Measurements from ENCODE around the gene CDKAL1. TPM values are rescaled to one million over a fixed set of nuclear protein-coding genes. Genes with fewer than 3 reads are reported as not detected.

CDKAL1 gene
- total RNA-seq, 1 donor from 2014 or later: 11.3 TPM

DNA sequence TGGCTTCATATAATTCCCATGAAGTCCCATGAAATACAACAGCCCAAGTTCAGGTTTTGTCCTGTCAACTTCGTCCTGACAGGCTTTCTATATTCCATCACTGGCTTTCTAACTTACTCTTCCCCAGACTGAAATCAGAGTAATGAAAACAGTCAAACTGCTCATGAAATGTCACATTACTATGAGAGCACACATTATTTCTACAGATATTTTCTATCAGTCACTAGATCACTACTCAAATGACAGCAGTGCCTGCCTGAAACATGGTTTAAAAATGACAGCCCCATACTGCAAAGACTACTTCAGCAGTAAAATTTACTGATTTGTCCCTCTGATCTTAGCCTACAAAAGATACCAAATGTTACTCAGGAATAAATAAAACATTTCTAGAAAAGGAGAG lies 616.4 kb downstream of the CDKAL1 start:
- Histone ChIP-seq H3K27me3 (no peaks in the 10 kb centered on the region), H3K9me3 (no peaks in the 10 kb centered on the region), H3K4me3 (no peak overlapping the region), H3K36me3 (no peaks in the 10 kb centered on the region), H3K4me1 (peaks cover 8% of the 10 kb centered on the region), H3K27ac (no peak overlapping the region)
- no peak for DNase-seq (ENCODE audit: extremely low spot score in 2 of 2)
- intact Hi-C loops (cut with DNase I): no loop called here
- TF ChIP-seq POLR2A (IDR thresholded peaks at IDR 0.05): no peak
- TF ChIP-seq POLR2AphosphoS5 (IDR thresholded peaks at IDR 0.05; ENCODE audit: insufficient read depth in 1 of 2, low read depth in 1 of 2): no peak

DNA sequence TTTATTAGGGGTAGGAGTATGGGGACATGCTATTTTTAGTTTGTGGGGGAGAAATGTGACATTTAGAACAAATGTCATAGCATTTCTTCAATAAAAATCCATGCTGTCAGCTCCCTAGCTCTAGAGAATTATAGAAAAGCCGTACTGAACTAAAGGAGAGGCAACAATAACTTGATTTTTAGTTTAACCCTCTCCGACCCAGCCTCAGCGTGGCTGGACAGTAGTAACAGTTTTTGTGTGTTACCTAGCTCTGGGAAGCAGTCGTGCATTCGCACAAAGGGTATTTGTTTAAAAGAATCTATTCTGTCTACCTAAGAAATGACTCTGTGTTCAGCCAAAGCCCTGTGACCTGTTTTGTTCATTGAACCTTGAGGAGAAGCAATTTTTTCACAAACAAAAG lies 616.9 kb downstream of the CDKAL1 start:
- no peak for TF ChIP-seq POLR2AphosphoS5 (IDR thresholded peaks at IDR 0.05; ENCODE audit: insufficient read depth in 1 of 2, low read depth in 1 of 2)
- TF ChIP-seq, protein P1, sequence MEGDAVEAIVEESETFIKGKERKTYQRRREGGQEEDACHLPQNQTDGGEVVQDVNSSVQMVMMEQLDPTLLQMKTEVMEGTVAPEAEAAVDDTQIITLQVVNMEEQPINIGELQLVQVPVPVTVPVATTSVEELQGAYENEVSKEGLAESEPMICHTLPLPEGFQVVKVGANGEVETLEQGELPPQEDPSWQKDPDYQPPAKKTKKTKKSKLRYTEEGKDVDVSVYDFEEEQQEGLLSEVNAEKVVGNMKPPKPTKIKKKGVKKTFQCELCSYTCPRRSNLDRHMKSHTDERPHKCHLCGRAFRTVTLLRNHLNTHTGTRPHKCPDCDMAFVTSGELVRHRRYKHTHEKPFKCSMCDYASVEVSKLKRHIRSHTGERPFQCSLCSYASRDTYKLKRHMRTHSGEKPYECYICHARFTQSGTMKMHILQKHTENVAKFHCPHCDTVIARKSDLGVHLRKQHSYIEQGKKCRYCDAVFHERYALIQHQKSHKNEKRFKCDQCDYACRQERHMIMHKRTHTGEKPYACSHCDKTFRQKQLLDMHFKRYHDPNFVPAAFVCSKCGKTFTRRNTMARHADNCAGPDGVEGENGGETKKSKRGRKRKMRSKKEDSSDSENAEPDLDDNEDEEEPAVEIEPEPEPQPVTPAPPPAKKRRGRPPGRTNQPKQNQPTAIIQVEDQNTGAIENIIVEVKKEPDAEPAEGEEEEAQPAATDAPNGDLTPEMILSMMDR (IDR thresholded peaks at IDR 0.05): no peak
- TF ChIP-seq POLR2A (IDR thresholded peaks at IDR 0.05): no peak
- DNase-seq (ENCODE audit: extremely low spot score in 2 of 2): no peak
- Histone ChIP-seq H3K36me3 (no peaks in the 10 kb centered on the region), H3K4me1 (peaks cover 8% of the 10 kb centered on the region), H3K27me3 (no peaks in the 10 kb centered on the region), H3K27ac (no peak overlapping the region), H3K4me3 (no peak overlapping the region), H3K9me3 (no peaks in the 10 kb centered on the region)
- intact Hi-C loops (cut with DNase I): no loop called here

DNA sequence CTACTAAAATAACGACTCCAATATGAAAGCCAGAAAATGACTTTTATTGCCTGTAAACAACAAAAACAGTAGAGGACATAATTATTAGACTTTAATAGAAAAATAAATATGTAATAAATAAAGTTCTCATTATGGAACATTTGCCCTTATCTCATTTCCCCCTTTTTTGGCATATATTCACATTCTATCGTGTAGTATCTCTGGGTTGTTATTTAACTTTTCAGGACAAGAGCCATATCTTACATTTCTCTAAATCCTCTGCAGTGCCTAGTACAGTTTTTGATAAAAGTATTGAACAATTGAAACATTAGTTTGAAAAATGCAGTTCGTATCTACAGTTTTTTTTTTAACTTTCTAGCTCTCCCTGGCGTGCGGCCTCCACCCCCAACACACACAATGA lies 617.3 kb downstream of the CDKAL1 start:
- Histone ChIP-seq H3K27me3 (no peaks in the 10 kb centered on the region), H3K36me3 (no peaks in the 10 kb centered on the region), H3K27ac (no peak overlapping the region), H3K4me3 (no peak overlapping the region), H3K9me3 (no peaks in the 10 kb centered on the region), H3K4me1 (peaks cover 8% of the 10 kb centered on the region)
- no peak for DNase-seq (ENCODE audit: extremely low spot score in 2 of 2)
- intact Hi-C loops (cut with DNase I): no loop called here
- TF ChIP-seq, protein P1 (IDR thresholded peaks at IDR 0.05): no peak
- no peak for TF ChIP-seq POLR2AphosphoS5 (IDR thresholded peaks at IDR 0.05; ENCODE audit: insufficient read depth in 1 of 2, low read depth in 1 of 2)

DNA sequence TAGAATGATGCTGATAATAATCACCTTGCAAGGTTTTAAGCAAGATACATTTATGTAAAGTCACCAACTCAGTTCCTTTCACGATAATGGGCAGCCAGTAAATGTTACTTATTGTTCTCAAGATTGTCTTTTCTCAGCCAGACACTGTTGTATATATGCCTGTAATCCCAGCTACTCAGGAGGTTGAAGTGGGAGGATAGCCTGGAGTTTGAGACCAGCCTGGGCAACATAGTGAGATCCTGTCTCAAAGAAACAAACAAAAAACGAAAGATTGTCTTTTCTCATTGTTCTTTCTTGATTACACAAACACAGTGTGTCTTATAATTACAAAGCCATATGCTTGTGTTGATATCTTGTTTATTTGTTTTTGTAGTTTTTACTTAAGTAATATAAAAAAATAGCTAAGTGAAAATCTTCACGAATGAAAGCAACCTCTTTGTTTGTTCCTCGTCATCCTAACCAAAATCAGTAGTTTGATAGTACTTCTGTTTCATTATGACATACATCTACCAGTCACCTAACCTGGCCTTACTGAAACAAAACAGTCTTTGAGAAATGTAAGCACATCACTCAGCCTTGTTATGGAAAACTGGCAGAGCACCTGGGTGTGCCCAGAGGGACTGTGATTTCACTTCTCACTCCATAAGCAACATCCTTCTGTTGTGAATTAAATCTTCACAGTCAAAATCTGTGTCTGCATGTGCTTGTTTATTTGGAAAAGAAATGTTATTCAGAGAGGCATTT lies 623.1 kb downstream of the CDKAL1 start:
- no peaks in the 10 kb centered on the region for H3K36me3 ChIP-seq
- DNase-seq (ENCODE audit: extremely low spot score in 2 of 2): no peak
- intact Hi-C loops (cut with DNase I): no loop called here
- no peak for TF ChIP-seq POLR2AphosphoS5 (IDR thresholded peaks at IDR 0.05; ENCODE audit: insufficient read depth in 1 of 2, low read depth in 1 of 2)
- TF ChIP-seq, protein P1 (IDR thresholded peaks at IDR 0.05): no peak
- TF ChIP-seq POLR2A (IDR thresholded peaks at IDR 0.05): no peak
- H3K27ac ChIP-seq: no peak overlapping the region
- no peaks in the 10 kb centered on the region for H3K4me1 ChIP-seq
- no peaks in the 10 kb centered on the region for H3K9me3 ChIP-seq
- no peaks in the 10 kb centered on the region for H3K27me3 ChIP-seq
- no peak overlapping the region for H3K4me3 ChIP-seq

DNA sequence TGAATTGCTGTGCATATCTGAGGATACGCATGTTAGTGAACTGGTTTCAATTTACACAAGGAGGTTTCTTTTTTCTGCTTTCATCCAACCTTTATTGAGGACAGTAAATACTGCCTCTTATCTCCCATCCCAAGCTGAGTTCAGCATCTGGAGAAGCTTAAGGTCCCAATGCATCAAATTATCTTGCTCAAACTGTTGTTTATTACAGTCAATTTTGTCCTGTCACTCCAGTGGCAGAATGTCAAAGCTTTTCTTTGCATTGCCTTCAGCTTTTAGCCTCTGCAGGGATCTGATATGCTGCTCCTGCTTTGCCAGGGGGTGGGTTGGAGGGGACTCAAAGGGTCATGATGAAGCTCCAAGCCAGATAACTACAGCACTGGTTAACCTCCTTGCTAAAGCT lies 623.9 kb downstream of the CDKAL1 start:
- DNase-seq (ENCODE audit: extremely low spot score in 2 of 2): no peak
- H3K4me1 ChIP-seq: no peaks in the 10 kb centered on the region
- no peak for TF ChIP-seq POLR2A (IDR thresholded peaks at IDR 0.05)
- H3K27ac ChIP-seq: no peak overlapping the region
- H3K36me3 ChIP-seq: no peaks in the 10 kb centered on the region
- intact Hi-C loops (cut with DNase I): no loop called here
- H3K9me3 ChIP-seq: no peaks in the 10 kb centered on the region
- no peaks in the 10 kb centered on the region for H3K27me3 ChIP-seq
- H3K4me3 ChIP-seq: no peak overlapping the region

DNA sequence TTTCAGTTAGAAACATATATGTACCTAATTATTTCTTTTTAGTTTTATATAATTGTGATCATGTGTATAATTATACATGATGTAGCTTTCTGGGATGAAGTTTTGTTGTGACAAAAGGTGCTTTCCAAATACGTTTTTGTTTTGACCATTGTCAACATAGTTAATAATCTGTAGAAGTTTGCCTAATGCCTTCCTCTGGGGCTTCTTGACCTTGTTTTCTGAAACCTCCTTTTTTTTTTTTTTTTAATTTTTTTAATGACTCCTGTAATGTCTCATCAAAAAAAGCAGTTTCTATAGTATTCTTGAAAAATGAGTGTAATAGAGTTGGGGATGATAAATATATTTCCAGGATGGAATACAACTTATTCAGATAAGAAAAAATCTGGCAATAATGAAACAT lies 624.6 kb downstream of the CDKAL1 start:
- Histone ChIP-seq H3K27ac (no peak overlapping the region), H3K9me3 (no peaks in the 10 kb centered on the region), H3K36me3 (no peaks in the 10 kb centered on the region), H3K27me3 (no peaks in the 10 kb centered on the region), H3K4me1 (no peaks in the 10 kb centered on the region), H3K4me3 (no peak overlapping the region)
- no peak for DNase-seq (ENCODE audit: extremely low spot score in 2 of 2)
- TF ChIP-seq POLR2A (IDR thresholded peaks at IDR 0.05): no peak
- no peak for TF ChIP-seq POLR2AphosphoS5 (IDR thresholded peaks at IDR 0.05; ENCODE audit: insufficient read depth in 1 of 2, low read depth in 1 of 2)
- TF ChIP-seq, protein P1 (IDR thresholded peaks at IDR 0.05): no peak
- intact Hi-C loops (cut with DNase I): no loop called here

Measured in vagina (tissue), 2 donors.